NCI-H748 (cell line): ENCODE measurements around the gene SLPI.

Experiments used
- DNase-seq: peaks from one replicate; lab custom pipeline; 2025; ENCODE audit not compliant: unreplicated experiment; lab: John Stamatoyannopoulos, UW

SLPI gene

GRCh38 chr20:45218636-45219035 is 35.7 kb downstream of the SLPI start:
- no peak for DNase-seq

- DNase-seq: no peak
Observed at GRCh38 chr20:45218124-45218523, 36.2 kb downstream of the SLPI start.

- DNase-seq: no peak
Observed at GRCh38 chr20:45212836-45213235, 41.5 kb downstream of the SLPI start.

- DNase-seq: no peak
Observed at GRCh38 chr20:45211569-45212474, 42.5 kb downstream of the SLPI start.

GRCh38 chr20:45209924-45210323 is 44.4 kb downstream of the SLPI start:
- no peak for DNase-seq

- no peak for DNase-seq
Observed at GRCh38 chr20:45206725-45207124, 47.6 kb downstream of the SLPI start, which contains the start of gene SEMG1. Gene SEMG1 (plus strand): TSS chr20:45207033. CDS start chr20:45207054, 21 bp downstream.
